ENCODE results near the gene ERGIC1.
A peak's percentile ranks its signal among the peaks of the same experiment; 100 is the strongest.

The ERGIC1 gene

DNA sequence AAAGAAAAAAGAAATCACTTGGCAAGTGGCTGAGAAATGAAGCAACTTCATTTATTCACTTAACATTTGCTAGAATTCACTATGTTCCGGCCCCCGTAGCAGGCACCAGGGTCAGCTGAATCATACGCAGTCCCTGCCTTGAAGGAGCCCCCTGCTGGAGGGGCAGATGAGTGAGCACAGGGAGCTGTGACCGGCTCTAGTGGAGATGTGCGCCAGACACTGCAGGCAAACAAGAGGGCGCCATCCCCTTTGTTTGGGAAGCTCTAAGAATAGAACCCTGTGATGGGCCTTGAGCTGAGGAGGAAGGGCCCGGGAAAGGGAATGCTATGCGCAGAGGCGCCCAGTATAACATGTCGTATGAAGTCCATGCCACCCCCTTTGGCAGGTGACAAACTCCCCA, 105.0 kb downstream of the ERGIC1 start:
- TF ChIP-seq, protein P1, sequence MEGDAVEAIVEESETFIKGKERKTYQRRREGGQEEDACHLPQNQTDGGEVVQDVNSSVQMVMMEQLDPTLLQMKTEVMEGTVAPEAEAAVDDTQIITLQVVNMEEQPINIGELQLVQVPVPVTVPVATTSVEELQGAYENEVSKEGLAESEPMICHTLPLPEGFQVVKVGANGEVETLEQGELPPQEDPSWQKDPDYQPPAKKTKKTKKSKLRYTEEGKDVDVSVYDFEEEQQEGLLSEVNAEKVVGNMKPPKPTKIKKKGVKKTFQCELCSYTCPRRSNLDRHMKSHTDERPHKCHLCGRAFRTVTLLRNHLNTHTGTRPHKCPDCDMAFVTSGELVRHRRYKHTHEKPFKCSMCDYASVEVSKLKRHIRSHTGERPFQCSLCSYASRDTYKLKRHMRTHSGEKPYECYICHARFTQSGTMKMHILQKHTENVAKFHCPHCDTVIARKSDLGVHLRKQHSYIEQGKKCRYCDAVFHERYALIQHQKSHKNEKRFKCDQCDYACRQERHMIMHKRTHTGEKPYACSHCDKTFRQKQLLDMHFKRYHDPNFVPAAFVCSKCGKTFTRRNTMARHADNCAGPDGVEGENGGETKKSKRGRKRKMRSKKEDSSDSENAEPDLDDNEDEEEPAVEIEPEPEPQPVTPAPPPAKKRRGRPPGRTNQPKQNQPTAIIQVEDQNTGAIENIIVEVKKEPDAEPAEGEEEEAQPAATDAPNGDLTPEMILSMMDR (IDR thresholded peaks at IDR 0.05) = peak; percentile 42; the same call in 1 of the 2 replicates

DNA sequence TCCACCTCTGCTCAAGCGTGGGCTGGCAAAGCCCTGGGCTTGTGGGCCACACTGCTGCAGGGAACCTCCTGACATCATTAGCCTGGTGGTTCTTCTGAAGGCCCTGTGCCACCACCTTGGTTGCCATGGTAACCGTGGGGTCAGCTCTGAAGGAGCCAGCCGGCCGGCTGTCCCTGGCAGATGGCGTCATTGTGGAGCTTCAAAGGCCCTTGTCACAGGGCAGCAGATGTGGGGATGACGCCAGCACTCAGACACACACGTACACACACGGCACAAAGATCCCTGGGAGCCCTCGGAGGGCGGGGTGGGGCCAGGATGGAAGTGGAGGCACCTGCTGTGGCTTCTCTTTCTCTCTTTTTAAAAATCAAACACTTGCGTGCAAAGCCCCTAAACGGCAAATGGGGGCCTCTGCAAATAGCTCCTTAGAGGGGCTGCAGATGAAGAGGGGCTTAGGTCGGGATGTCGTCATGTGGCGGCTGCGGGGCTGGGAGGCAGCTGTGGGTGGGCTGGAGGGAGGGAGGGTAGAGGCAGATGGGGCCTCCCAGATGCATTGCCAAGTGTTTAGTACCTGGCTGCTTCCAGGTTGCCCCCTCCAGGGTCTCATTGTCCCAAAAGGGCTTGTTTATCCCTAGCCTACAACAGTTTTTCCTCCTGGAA, 105.7 kb downstream of the ERGIC1 start:
- TF ChIP-seq, protein P1 (IDR thresholded peaks at IDR 0.05) = no peak

DNA sequence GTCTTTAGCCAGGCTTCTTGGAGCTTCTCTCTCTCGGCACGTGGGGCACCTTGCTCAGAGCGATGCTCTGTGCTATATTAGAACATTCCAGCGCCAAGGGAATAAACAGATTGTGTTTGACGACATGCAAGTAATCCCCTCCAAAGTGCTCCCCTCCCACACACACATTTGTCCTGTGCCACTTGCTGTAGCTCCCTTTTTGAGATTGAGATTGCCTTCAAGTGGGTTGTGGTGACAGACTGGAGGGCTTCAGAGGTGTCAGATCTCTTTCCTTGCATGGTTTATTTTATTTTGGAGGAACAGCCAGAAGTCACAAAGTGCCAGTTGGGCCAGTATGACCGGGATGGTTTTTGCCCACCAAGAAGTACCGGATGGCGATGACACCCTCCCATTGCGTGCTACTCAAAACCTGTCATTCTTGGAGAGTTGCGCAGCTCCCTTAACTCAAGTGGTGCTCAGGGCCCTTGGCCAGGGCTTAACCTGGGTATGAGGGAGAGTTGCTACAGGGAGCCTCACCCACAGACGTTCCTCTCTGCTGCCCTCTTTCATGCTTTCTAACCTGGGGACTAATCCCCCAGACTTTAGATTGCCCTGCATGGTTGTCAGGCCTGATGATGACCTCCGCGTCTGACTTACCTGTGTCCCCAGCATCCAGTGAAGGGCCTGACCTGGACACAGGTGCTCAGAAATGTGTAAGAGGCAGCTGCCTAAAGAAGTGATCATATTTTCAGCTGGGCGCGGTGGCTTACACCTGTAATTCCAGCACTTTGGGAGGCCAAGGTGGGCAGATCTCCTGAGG, 106.4 kb downstream of the ERGIC1 start:
- TF ChIP-seq, protein P1 (IDR thresholded peaks at IDR 0.05) = no peak

DNA sequence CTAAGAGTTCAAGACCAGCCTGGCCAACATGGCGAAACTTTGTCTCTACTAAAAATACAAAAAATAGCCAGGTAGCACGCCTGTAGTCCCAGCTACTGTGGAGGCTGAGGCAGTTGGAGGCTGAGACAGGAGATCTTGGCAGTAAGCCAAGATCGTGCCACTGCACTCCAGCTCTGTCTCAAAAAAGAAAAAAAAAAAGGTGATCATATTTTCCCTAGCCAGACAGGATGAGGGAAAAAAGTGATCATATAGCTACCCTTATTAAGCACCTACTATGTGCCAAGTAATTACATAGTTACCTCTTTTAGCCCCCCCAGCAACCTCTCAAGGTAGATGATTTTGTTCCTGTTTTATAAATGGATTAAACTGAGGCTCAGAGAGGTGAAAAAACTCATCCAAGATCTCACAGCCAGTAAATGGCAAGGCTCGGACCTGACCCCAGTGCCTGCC, 107.0 kb downstream of the ERGIC1 start:
- TF ChIP-seq, protein P1 (IDR thresholded peaks at IDR 0.05) = no peak

DNA sequence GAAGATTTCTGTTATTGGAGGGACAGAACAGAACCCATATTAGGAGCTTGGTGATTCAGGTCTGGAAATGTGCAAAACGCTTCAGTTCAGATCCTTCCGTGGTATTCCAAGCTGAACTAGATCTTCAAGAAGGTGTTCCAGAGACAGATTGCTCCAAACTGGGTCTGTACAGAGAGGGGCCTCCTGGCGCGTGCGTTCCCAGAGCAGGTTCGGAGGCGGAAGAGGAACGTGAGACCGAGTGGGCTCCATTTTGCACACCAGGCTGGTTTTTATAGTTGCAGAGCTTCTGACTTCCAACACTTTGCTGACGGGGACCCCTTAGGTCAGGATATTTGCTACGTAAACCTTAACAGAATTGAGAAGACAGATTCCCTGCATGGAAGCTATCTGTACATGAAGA, 108.5 kb downstream of the ERGIC1 start:
- TF ChIP-seq, protein P1 (IDR thresholded peaks at IDR 0.05) = no peak

DNA sequence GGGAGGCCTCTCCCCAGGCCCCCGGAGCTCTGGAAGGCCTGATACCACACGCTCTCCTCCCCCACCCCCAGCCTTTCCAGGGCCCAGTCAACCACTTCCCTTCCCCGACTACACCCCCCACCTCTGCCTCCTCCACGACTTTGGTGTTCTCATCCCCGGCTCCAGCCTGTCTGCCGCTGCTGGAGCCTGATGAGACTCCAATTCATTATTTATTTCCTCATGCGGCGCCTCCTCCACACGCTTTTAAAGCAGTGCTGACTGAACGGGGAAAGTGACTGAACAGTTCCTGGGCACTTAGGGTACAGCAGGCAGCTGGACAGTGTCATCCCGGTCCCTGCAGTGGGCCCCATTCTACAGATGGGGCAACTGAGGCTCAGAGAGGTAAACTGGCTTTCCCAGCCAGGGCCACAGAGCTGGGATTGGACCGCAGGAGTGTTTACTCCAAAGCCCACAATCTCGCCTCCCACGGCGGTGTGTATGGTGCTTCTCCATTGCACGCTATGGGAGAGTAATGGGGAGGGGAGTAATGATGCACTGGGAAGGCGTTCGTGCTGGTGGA, 109.3 kb downstream of the ERGIC1 start:
- TF ChIP-seq, protein P1 (IDR thresholded peaks at IDR 0.05) = no peak

DNA sequence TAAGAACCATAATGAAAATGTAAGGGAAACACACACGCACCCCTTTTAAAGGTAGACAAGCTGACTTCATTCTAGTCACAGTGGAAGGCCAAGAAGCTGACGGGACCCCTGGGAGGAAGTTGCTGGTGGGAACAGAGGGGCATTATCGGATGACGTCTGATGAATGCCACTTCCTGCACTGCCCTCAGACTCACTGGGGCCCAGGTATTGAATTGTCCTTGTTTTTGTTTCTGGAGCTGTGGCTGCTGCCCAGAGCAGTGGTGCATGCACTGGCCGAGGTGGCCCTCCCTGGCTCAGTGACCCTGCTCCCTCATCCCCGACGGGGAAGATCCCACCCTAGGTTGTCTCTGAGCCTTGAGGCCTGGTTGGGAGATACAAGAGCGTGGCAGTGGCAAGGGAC, 109.9 kb downstream of the ERGIC1 start:
- TF ChIP-seq, protein P1 (IDR thresholded peaks at IDR 0.05) = no peak
